ENCODE data around the gene WDR37. TPM values are rescaled to one million over a fixed set of nuclear protein-coding genes. Genes with fewer than 3 reads are reported as not detected.

The WDR37 gene
- total and polyA plus RNA-seq, 9 of the 15 experiments (the other 6 are each of a cell fraction or from before 2014, with no cell fraction given) = 2.3 to 11.6 (median 6.7) TPM

DNA sequence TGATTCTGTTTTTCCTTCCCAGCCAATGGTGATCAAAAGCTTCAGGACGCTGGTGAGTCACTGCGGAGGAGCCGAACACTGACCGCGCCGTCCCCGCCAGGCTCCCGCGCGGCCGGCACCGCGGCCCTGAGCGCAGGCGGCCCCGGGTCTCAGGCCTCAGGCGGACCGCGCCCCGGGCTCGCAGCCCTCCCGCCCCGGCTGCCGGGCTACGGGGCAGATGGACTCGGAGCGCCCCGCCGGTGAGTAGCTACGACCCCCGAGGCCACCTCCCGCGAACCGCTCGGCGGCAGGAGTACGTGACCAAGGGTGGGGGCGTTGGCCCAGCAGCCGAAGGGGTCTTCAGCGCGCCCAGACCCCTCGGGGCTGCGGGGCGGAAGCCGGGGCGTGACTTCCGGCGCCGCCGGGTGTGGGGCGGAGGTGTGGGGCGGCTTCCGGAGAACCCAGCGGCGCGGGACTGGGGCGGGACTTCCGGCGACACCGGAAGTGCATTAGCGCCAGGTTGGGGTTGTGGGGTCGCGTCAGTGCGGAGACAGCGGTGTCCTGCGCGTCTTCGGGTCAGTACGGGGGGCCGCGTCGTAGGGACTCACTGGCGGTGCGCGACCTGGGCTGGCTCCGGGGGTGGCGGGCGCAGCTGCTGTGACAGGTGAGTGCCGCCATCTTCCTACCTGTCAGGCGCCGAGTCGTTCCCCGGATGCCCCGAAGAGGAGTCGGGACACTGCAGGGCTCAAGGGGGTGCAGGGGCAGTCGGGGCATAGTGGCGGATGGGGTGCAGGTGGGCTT, at the start of gene WDR37 (continued):
- TF ChIP-seq, protein P1, sequence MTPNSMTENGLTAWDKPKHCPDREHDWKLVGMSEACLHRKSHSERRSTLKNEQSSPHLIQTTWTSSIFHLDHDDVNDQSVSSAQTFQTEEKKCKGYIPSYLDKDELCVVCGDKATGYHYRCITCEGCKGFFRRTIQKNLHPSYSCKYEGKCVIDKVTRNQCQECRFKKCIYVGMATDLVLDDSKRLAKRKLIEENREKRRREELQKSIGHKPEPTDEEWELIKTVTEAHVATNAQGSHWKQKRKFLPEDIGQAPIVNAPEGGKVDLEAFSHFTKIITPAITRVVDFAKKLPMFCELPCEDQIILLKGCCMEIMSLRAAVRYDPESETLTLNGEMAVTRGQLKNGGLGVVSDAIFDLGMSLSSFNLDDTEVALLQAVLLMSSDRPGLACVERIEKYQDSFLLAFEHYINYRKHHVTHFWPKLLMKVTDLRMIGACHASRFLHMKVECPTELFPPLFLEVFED (CRISPR knock-in tag; conservative IDR thresholded peaks at IDR 0.05) = 0 out of 2 replicates have a peak, but pooled peaks have one; percentile 24
- TF ChIP-seq, protein P2, sequence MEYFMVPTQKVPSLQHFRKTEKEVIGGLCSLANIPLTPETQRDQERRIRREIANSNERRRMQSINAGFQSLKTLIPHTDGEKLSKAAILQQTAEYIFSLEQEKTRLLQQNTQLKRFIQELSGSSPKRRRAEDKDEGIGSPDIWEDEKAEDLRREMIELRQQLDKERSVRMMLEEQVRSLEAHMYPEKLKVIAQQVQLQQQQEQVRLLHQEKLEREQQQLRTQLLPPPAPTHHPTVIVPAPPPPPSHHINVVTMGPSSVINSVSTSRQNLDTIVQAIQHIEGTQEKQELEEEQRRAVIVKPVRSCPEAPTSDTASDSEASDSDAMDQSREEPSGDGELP (CRISPR knock-in tag; IDR thresholded peaks at IDR 0.05; ENCODE audit: borderline replicate concordance) = peak; percentile 96
- TF ChIP-seq, protein P3, sequence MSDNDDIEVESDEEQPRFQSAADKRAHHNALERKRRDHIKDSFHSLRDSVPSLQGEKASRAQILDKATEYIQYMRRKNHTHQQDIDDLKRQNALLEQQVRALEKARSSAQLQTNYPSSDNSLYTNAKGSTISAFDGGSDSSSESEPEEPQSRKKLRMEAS (CRISPR knock-in tag; IDR thresholded peaks at IDR 0.05) = no peak; the same call in 1 of the 2 replicates
- TF ChIP-seq YBX1 (IDR thresholded peaks at IDR 0.05) = no peak
- TF ChIP-seq SIN3A (IDR thresholded peaks at IDR 0.05; ENCODE audit: borderline replicate concordance in 2 of 2, control insufficient read depth in 1 of 2, low read depth in 2 of 2, low read length in 2 of 2) = peak; percentile 60 to 63; a peak in 2 of 4 replicates
- TF ChIP-seq JUNB (CRISPR knock-in tag; conservative IDR thresholded peaks at IDR 0.05) = no peak
- no peak for TF ChIP-seq SRSF7 (optimal IDR thresholded peaks at IDR 0.05; ENCODE audit: low read depth, low read length)
- no peak for TF ChIP-seq ZNF165 (CRISPR knock-in tag; IDR thresholded peaks at IDR 0.05; ENCODE audit: borderline replicate concordance)
- TF ChIP-seq ZNF224 (CRISPR knock-in tag; IDR thresholded peaks at IDR 0.05) = no peak
- TF ChIP-seq HLTF (IDR thresholded peaks at IDR 0.05) = peak; percentile 39; the same call in 1 of the 2 replicates
- no peak; the same call in 1 of the 2 replicates for TF ChIP-seq ZBTB1 (CRISPR knock-in tag; IDR thresholded peaks at IDR 0.05; ENCODE audit: borderline replicate concordance, low read depth)
- TF ChIP-seq ZNF134 (CRISPR knock-in tag; conservative IDR thresholded peaks at IDR 0.05) = no peak
- 0 out of 2 replicates have a peak, but pooled peaks have one; percentile 18 for TF ChIP-seq ERF (CRISPR knock-in tag; IDR thresholded peaks at IDR 0.05)
- peak; percentile 42; the same call in 1 of the 2 replicates for TF ChIP-seq BHLHE40 (IDR thresholded peaks at IDR 0.05; ENCODE audit: low read length)
- no peak for TF ChIP-seq RBM14 (IDR thresholded peaks at IDR 0.05; ENCODE audit: borderline replicate concordance, insufficient read depth, low read depth, low read length)
- no peak for TF ChIP-seq ZNF24 (IDR thresholded peaks at IDR 0.05)
- no peak for TF ChIP-seq BCOR (IDR thresholded peaks at IDR 0.05)
- TF ChIP-seq EP300 (IDR thresholded peaks at IDR 0.05; ENCODE audit: low read length) = no peak
- TF ChIP-seq ZNF707 (CRISPR knock-in tag; conservative IDR thresholded peaks at IDR 0.05) = no peak
- no peak for TF ChIP-seq LARP7 (IDR thresholded peaks at IDR 0.05)
- no peak for TF ChIP-seq ZFP1 (CRISPR knock-in tag; IDR thresholded peaks at IDR 0.05)
- TF ChIP-seq ZNF124 (CRISPR knock-in tag; IDR thresholded peaks at IDR 0.05) = no peak
- TF ChIP-seq, protein P4, sequence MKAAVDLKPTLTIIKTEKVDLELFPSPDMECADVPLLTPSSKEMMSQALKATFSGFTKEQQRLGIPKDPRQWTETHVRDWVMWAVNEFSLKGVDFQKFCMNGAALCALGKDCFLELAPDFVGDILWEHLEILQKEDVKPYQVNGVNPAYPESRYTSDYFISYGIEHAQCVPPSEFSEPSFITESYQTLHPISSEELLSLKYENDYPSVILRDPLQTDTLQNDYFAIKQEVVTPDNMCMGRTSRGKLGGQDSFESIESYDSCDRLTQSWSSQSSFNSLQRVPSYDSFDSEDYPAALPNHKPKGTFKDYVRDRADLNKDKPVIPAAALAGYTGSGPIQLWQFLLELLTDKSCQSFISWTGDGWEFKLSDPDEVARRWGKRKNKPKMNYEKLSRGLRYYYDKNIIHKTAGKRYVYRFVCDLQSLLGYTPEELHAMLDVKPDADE (conservative IDR thresholded peaks at IDR 0.05; ENCODE audit: control insufficient read depth, low read depth, low read length) = 0 out of 2 replicates have a peak, but pooled peaks have one; percentile 14

All from K562 (cell line).